Epithelial cell of prostate (primary cell): ENCODE data around the gene PRICKLE4.
A peak's percentile ranks its signal among the peaks of the same experiment; 100 is the strongest.
"Not testable (repeated sequence)": the region's sequence is repeated elsewhere in the genome, so short reads cannot be mapped to it uniquely, and the experiment has no call there.

Experiments
- DNase-seq: peaks from one replicate; pipeline ENCODE4 v3.0.0-alpha.2; 2011; ENCODE audit warnings: low read depth, low spot score
- H3K27ac ChIP-seq: fragments of 450-650 bp; 2 replicates; pipeline ENCODE4 v1.5.1; 2017; ENCODE audit warnings: mild to moderate bottlenecking

Gene PRICKLE4

GRCh38 chr6:41744236-41744787 is 36.3 kb upstream of the PRICKLE4 start:
- DNase-seq: no peak
- no peak overlapping the region for H3K27ac ChIP-seq

- DNase-seq: no peak
- no peak overlapping the region for H3K27ac ChIP-seq
Observed at GRCh38 chr6:41746107-41746506, 34.5 kb upstream of the PRICKLE4 start.

GRCh38 chr6:41747256-41748101 is 33.1 kb upstream of the PRICKLE4 start, which contains the start of gene PGC:
Gene PGC (minus strand): TSS chr6:41747397. CDS start chr6:41747334, 63 bp downstream.
- DNase-seq: no peak
- H3K27ac ChIP-seq: no peak within 1 kb of the TSS

- no peak overlapping the region for H3K27ac ChIP-seq
- DNase-seq: no peak
Observed at GRCh38 chr6:41748102-41748477, 32.5 kb upstream of the PRICKLE4 start.

- no peak for DNase-seq
- no peak overlapping the region for H3K27ac ChIP-seq
Observed at GRCh38 chr6:41748542-41748941, 32.0 kb upstream of the PRICKLE4 start.

GRCh38 chr6:41750374-41750773 is 30.2 kb upstream of the PRICKLE4 start:
- no peak overlapping the region for H3K27ac ChIP-seq
- no peak for DNase-seq

GRCh38 chr6:41755895-41756294 is 24.7 kb upstream of the PRICKLE4 start:
- DNase-seq: no peak
- no peak overlapping the region for H3K27ac ChIP-seq

- no peak overlapping the region for H3K27ac ChIP-seq
- DNase-seq: no peak
Observed at GRCh38 chr6:41756354-41756753, 24.2 kb upstream of the PRICKLE4 start.

GRCh38 chr6:41757271-41757670 is 23.3 kb upstream of the PRICKLE4 start:
- no peak for DNase-seq
- no peak overlapping the region for H3K27ac ChIP-seq

GRCh38 chr6:41757931-41758640 is 22.5 kb upstream of the PRICKLE4 start:
- no peak overlapping the region for H3K27ac ChIP-seq
- DNase-seq: no peak

- DNase-seq: no peak
- H3K27ac ChIP-seq: no peak overlapping the region
Observed at GRCh38 chr6:41758641-41759035, 21.9 kb upstream of the PRICKLE4 start.

GRCh38 chr6:41759106-41759904 is 21.3 kb upstream of the PRICKLE4 start:
- no peak for DNase-seq
- H3K27ac ChIP-seq: no peak overlapping the region

GRCh38 chr6:41759905-41760579 is 20.5 kb upstream of the PRICKLE4 start:
- no peak overlapping the region for H3K27ac ChIP-seq
- DNase-seq: no peak

- no peak for DNase-seq
- no peak overlapping the region for H3K27ac ChIP-seq
Observed at GRCh38 chr6:41763470-41763869, 17.1 kb upstream of the PRICKLE4 start.

GRCh38 chr6:41766043-41766664 is 14.4 kb upstream of the PRICKLE4 start:
- not testable (repeated sequence) for DNase-seq, H3K27ac ChIP-seq

GRCh38 chr6:41767112-41767833 is 13.3 kb upstream of the PRICKLE4 start:
- DNase-seq: no peak
- H3K27ac ChIP-seq: no peak overlapping the region

GRCh38 chr6:41768545-41769308 is 11.9 kb upstream of the PRICKLE4 start:
- H3K27ac ChIP-seq: peak overlapping the region; percentile 20
- DNase-seq: no peak

- H3K27ac ChIP-seq: peak overlapping the region; percentile 20
- DNase-seq: no peak
Observed at GRCh38 chr6:41769376-41769775, 11.2 kb upstream of the PRICKLE4 start.
